Dermis blood vessel endothelial cell (primary cell): Measurements from ENCODE around the gene SRC. TPM values are rescaled to one million over a fixed set of nuclear protein-coding genes. Genes with fewer than 3 reads are reported as not detected.

Source experiments
- DNase-seq: peaks from one replicate; pipeline ENCODE4 v3.0.0; 2010
- total RNA-seq: library from RNA; depleted of rRNA; stranded (reverse); fragments of >200 nt; gene quantifications from 2 replicates; pipeline ENCODE4 v1.2.3, GENCODE V29; 2014

Gene SRC
- total RNA-seq, 1 donor from 2014 or later: 1.5 TPM

DNA sequence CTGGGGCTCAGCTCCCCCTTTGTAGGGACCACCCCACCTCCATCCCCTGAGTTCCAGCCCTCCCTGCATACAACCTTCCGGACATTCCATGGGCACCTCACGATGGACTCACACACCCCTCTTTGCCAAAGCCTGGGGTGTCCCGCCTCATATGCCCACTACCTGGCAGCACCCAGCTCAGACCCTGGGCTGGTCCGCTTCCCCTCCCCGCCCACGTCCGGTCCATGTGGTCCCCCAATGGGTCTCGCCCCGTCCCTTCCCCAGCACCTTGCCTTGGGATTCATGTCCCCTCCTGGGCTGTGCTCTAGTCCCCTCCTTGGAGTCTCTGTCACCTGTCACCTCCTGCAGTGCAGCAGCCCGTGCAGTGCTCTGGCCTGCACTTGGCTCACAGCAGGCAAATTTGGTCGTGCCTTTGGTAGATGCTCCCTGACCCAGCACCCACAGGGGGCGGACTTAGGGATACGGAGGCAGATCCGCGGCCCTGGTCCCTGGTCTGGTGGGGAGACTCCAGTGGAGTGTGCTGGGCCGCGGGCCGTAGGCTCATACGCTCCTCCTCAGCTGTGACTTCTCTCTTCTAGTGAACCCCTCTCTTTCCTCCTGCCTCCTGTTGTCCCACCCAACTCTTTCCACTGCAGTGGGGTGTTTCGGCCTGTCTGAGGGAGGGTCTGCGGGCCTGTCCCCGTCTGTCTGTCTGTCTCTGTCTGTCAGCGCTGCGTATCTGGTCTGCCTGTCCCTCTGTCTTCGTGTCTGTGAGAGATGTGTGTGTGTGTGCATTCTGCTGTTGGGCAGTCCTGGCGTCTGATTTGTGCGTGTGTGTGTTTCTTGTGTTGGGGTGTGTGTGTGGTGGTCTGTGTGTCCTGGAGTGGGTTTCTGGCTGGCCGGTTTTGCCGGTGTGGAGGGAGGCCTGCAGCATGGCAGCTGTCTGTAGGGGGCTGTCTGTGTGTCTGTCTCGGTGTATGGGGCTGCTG lies 69.5 kb downstream of the SRC start:
- DNase-seq: no peak

DNA sequence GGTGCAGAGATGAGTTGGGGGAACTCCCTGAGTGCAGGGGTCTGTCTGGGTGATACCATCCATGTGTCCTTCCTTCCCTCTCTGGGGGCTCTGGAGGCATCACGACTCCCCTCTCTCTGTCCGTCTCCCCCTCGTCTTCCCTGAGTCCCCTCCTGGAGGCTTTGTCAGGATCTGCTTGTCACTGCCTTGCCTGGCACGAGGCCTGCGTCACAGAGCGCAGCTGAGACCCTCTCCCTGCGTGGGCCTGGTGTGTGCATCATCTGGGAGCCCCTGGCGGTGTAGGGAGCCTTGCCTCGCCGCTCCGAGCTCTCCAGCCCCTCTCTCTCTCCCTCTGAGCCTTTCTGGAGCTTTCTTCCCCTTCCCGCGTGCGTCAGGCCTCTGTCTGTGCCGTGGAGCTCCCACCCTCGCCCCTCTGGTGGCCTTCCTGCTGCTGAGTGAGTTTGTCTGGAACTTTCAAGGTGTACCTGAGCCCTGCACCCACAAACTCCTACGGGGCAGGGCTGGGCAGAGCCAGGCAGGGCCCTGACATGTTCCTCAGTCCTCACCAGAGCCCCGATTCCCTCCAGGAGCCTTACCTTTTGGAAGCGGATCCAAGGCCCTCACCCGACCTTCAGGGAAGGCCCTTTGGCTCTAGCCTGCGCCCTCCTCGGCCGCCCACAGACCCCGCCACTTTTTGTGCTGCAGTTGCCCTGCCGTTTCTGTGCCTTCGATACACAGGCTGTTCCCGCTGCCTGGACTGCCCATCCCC lies 70.3 kb downstream of the SRC start:
- DNase-seq: no peak

DNA sequence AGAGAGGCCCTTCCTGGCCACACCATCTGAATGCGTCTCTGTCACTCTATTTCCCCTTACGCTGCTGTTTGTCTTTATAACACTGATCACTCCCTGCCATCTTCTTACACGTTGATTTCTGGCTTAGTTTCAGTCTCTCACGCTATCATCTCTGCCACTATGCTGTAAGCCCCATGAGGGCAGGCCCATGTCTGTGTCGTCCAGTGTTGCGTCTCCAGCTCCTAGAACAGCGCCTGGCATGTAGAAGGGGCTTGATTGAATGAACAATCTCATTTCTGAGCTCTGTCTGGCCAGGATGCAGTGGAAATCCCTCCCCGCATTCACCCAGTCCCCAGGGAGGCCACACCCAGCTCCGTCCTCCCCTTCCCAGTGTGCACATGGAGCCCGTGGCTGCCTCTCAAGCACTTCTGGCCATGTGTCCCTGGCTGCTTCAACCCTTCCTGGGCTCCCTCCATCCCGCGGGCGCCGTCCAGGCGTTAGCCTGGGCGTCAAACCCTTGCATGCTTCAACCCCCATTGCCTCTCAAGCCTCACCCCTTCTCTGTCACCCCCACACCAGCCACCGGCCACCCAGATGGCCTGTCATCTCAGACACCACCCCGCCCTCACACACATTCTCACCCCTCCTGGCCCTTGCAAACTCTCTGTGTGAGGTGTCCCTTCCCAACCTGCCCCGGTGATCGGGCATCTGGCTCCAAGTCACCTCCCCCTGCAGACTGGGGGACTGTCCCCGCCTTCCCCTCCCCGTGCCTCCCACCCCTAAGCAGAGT lies 71.1 kb downstream of the SRC start:
- no peak for DNase-seq

DNA sequence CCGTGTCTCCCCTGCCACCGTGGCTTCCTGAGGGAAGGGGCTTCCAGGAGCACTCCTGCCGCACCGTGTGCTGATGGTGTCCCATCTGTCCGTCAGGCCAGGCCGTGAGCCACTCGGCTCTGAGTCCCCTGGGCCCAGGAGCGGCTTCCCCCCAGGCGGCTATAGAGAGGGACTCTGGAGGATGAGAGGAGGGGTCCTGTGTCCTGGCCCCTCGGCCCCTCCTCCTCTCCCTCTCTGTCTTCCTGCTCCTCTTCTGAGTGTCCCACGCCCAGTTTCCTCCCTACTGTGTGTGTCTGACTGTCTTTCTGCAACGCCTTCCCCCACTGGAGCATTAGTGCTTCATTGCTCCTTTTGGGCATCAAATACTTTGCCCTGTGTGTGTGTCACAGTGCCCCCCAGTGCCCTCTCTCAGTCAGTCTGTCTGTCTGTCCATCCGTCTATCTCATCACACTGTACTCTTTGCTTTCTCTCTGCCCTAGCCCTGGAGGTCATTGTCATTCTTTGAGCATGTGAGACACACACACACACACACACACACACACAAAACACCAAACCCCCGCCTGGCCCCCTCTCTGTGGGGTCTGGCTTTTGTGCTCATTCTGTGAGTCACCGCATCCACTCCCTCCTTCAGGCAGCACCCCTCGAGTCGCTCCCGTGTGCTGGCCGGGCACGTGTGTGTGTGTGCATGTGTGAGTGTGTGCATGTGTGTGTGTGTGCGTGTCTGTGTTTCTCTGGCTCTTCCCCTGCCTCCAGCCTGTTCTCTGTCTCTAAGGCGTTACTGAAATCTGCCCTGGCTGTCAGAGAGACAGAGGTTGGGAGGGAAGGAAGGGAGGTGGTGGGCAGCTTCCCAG lies 71.9 kb downstream of the SRC start:
- DNase-seq: no peak

- no peak for DNase-seq
These were observed 72.7 kb downstream of the SRC start for GRCh38 chr20:37418591-37419109.

GRCh38 chr20:37419307-37419706 lies 73.4 kb downstream of the SRC start:
- no peak for DNase-seq

GRCh38 chr20:37419774-37420542 lies 74.0 kb downstream of the SRC start:
- no peak for DNase-seq

- DNase-seq: no peak
These were observed 74.7 kb downstream of the SRC start for GRCh38 chr20:37420610-37421009.

- no peak for DNase-seq
These were observed 75.3 kb downstream of the SRC start for GRCh38 chr20:37421060-37421905.

- peak; percentile 18 for DNase-seq
These were observed 76.0 kb downstream of the SRC start for GRCh38 chr20:37421988-37422387.

DNA sequence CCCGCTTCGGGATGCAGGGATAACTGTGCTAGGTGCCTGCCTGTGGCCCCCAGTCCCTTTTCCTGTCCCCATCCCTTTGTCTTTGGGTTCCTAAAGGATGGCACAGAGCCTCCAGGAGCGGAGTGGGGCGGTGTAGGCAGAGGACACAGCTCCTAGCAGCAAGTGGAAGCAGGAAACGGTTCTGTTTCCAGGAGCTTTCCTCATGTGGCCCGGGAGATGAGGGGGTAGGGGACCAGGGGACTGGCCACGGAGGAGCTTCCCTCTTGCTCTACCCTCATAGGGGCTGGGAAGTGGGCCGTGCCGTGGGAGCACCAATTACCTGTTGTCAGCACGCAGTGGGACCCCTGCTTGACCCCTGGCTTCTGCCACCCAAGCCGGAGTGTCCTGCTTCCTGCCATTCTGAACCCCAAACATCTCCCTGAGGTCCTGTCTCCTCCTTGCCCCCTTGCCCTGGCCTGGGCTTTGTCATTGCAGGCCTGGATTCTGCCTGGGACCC lies 76.9 kb downstream of the SRC start:
- no peak for DNase-seq

DNA sequence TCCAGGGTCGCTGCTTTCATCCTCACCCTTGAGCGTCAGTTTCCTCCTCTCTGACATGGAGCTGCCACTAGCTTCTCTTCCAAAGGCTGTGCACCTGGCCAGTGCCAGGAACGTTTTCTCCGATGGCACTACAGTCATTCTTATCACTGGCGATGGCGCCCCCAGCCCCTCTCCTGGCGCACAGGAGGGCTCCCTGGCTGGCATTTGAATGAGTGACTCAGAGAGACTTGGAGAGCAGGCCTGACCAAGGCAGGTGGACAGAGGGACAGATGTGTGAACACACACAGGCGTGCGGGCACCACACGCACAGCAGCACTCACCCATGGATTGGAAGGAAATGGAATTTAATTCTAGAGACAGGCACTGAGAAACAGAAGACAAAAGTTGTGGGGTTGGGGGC lies 77.6 kb downstream of the SRC start:
- no peak for DNase-seq

- no peak for DNase-seq
These were observed 78.3 kb downstream of the SRC start for GRCh38 chr20:37424062-37424851.

GRCh38 chr20:37425103-37425625 lies 79.2 kb downstream of the SRC start:
- no peak for DNase-seq

DNA sequence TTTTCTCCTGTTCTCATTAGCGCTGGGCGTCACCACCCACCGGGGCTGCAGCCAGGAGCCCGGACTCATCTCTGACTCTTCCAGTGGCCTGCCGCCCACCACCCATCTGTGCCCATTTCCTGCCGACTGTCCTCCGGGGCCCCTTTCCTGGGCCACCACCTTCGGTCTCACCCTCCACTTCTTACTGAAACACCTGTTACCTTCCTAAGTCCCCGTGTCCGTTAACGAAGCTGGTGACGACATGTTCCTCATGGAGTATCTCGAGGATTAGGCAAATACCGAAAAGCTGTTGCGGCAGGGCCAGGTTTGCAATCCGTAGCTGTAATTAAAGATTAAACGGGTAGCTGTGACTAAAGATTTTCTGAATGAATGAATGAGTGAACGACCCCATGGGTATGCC lies 80.2 kb downstream of the SRC start:
- no peak for DNase-seq

DNA sequence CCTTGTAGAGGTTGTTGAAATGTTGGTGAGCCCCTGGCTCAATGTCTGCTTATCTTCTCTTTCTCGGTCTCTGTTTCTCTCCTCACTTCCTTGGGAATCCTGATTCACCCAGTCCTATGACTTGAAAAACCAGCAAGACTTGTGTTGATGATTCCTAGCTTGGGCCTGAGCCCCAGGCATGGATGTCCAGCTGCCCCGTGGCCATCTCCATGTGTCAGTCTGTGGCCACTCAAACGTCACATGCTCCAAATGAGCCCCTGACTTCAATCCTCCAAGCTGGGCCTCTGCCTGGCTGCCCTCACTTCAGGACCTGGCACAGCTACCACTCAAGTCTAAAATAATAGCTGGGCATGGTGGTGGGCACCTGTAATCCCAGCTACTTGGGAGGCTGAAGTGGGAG lies 81.0 kb downstream of the SRC start:
- no peak for DNase-seq

GRCh38 chr20:37430044-37430443 lies 84.1 kb downstream of the SRC start:
- DNase-seq: no peak

DNA sequence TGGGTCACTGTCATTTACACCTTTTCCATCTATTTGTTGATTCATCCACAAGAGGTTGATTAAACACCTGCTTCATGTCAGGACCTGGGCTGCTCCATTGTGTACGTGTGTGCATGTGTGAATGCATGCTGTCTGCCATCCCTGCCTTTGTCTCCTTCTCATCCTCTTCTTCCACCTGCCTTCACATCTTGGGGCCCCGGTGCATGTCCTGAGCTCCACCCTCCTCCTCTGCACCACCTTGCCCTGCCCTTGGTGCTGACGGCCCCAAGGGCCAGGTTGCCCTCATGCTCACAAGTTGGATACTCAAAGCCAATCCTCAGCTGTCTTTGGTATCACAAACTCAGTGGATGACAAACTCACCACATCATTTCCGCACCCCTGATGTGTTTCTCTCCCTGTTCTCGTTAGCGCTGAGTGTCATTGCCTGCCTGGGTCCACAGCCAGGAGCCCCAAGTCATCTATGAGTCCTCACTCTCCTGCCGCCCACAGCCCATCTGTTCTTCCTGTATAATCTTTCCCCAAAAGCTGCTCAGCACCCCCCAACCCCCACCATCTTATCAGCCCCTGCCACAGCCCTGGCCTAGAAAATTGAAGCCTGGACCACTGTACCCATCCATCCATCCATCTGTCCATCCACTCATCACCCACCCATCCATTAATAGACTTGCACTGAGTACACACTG lies 85.0 kb downstream of the SRC start:
- DNase-seq: no peak
